Measurements from ENCODE around the gene FARS2.
"Not testable (repeated sequence)": the region's sequence is repeated elsewhere in the genome, so short reads cannot be mapped to it uniquely, and the experiment has no call there.

The FARS2 gene

GRCh38 chr6:5656695-5657094 lies 395.4 kb downstream of the FARS2 start:
- not testable (repeated sequence) for DNase-seq (ENCODE audit: low read depth in 1 of 2, low spot score in 1 of 2)

GRCh38 chr6:5657684-5658430 lies 396.5 kb downstream of the FARS2 start:
- DNase-seq (ENCODE audit: low read depth in 1 of 2, low spot score in 1 of 2) = no peak

- DNase-seq (ENCODE audit: low read depth in 1 of 2, low spot score in 1 of 2) = no peak
Measured at GRCh38 chr6:5659467-5659866, 398.2 kb downstream of the FARS2 start.

- DNase-seq (ENCODE audit: low read depth in 1 of 2, low spot score in 1 of 2) = no peak
Measured at GRCh38 chr6:5660772-5661171, 399.5 kb downstream of the FARS2 start.

- no peak for DNase-seq (ENCODE audit: low read depth in 1 of 2, low spot score in 1 of 2)
Measured at GRCh38 chr6:5662797-5663196, 401.5 kb downstream of the FARS2 start.

- DNase-seq (ENCODE audit: low read depth in 1 of 2, low spot score in 1 of 2) = no peak
Measured at GRCh38 chr6:5663259-5663658, 401.9 kb downstream of the FARS2 start.

- no peak for DNase-seq (ENCODE audit: low read depth in 1 of 2, low spot score in 1 of 2)
Measured at GRCh38 chr6:5663739-5664138, 402.4 kb downstream of the FARS2 start.

GRCh38 chr6:5664149-5664548 lies 402.8 kb downstream of the FARS2 start:
- DNase-seq (ENCODE audit: low read depth in 1 of 2, low spot score in 1 of 2) = no peak

- DNase-seq (ENCODE audit: low read depth in 1 of 2, low spot score in 1 of 2) = no peak
Measured at GRCh38 chr6:5665173-5665572, 403.9 kb downstream of the FARS2 start.

- no peak for DNase-seq (ENCODE audit: low read depth in 1 of 2, low spot score in 1 of 2)
Measured at GRCh38 chr6:5665667-5666066, 404.4 kb downstream of the FARS2 start.

GRCh38 chr6:5666695-5667094 lies 405.4 kb downstream of the FARS2 start:
- no peak for DNase-seq (ENCODE audit: low read depth in 1 of 2, low spot score in 1 of 2)

GRCh38 chr6:5667737-5668136 lies 406.4 kb downstream of the FARS2 start:
- DNase-seq (ENCODE audit: low read depth in 1 of 2, low spot score in 1 of 2) = no peak

GRCh38 chr6:5670381-5670780 lies 409.1 kb downstream of the FARS2 start:
- DNase-seq (ENCODE audit: low read depth in 1 of 2, low spot score in 1 of 2) = no peak

- no peak for DNase-seq (ENCODE audit: low read depth in 1 of 2, low spot score in 1 of 2)
Measured at GRCh38 chr6:5670811-5671561, 409.7 kb downstream of the FARS2 start.

GRCh38 chr6:5671601-5672559 lies 410.6 kb downstream of the FARS2 start:
- DNase-seq (ENCODE audit: low read depth in 1 of 2, low spot score in 1 of 2) = no peak

- no peak for DNase-seq (ENCODE audit: low read depth in 1 of 2, low spot score in 1 of 2)
Measured at GRCh38 chr6:5672581-5673011, 411.3 kb downstream of the FARS2 start.

- DNase-seq (ENCODE audit: low read depth in 1 of 2, low spot score in 1 of 2) = no peak
Measured at GRCh38 chr6:5673019-5673790, 411.9 kb downstream of the FARS2 start.

- DNase-seq (ENCODE audit: low read depth in 1 of 2, low spot score in 1 of 2) = no peak
Measured at GRCh38 chr6:5674141-5674540, 412.8 kb downstream of the FARS2 start.

GRCh38 chr6:5674721-5675120 lies 413.4 kb downstream of the FARS2 start:
- no peak for DNase-seq (ENCODE audit: low read depth in 1 of 2, low spot score in 1 of 2)

GRCh38 chr6:5676701-5677100 lies 415.4 kb downstream of the FARS2 start:
- no peak for DNase-seq (ENCODE audit: low read depth in 1 of 2, low spot score in 1 of 2)
